ENCODE data around the gene VPS26B.
"Not testable (repeated sequence)": the region's sequence is repeated elsewhere in the genome, so short reads cannot be mapped to it uniquely, and the experiment has no call there.

VPS26B gene

DNA sequence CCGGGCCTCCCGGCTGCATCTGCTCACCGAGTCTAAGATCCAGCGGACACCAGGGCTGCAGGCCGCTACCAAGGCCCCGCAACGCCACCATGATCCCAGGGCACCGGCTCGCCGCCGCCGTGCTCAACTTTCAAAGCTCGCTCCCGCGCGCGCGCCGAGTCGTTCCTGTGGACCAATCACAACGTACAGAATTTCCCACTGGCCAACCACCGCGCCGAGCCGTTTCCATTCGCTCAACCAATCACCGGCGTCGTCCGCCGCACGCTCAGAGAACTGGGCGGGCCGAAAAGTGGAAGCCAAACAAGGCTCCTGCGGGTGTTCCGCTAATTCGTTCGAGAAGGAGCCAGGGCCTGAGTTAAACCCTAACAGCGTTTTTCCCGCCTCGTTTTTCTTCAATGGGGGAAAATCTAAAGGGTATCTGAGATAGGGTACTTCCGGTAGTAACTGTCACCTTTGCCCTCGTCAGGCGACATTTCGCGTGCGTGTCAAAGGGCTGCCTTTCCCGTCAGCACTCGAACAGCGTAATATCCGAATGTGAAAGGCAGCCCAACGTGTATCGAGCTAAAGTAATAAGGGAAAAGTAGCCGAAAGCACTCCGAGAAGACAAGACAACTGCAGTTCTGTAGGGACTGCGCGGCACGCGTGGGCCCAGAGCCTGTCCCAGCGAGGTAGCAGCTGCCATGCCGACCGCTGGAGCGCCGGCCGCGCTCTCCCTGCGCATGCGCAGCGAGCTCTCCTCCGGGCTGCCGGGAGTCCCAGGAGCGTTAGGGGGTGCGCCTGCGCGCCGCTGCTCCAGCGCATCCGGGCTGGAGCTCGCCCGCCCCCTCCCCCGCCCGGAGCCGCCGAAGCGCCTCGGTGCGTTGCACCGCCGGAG, at the start of gene VPS26B, which contains the start of gene NCAPD3:
Gene VPS26B (plus strand): TSS at position 836 of the 874 bp plus-strand sequence. CDS start 452 bp downstream, outside the sequence.
Gene NCAPD3 (minus strand): TSS at position 132 of the 874 bp plus-strand sequence. CDS start 41 bp downstream, at position 91.
- peak; percentile 91 to 92 for DNase-seq (ENCODE audit: low read depth in 1 of 2, low spot score in 1 of 2)

DNA sequence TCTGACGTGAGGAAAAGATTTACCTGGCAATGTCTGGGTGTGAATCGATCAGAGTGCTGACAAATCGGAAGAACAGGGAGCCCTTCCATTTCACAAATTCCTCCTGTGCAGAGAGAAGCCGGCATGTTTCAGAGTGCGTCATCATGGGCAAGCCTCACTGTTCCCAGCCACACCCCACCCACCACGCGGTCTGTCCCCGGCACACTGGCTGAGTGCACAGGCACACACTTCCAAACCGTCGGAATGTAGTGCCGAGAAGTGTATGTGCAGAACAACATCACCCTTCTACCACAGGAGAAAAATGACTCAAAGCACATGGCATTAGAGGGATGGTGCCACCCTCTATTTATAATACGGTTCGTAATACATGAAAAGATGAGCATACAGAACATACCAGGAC, 48.2 kb upstream of the VPS26B start:
- DNase-seq (ENCODE audit: low read depth in 1 of 2, low spot score in 1 of 2) = no peak

DNA sequence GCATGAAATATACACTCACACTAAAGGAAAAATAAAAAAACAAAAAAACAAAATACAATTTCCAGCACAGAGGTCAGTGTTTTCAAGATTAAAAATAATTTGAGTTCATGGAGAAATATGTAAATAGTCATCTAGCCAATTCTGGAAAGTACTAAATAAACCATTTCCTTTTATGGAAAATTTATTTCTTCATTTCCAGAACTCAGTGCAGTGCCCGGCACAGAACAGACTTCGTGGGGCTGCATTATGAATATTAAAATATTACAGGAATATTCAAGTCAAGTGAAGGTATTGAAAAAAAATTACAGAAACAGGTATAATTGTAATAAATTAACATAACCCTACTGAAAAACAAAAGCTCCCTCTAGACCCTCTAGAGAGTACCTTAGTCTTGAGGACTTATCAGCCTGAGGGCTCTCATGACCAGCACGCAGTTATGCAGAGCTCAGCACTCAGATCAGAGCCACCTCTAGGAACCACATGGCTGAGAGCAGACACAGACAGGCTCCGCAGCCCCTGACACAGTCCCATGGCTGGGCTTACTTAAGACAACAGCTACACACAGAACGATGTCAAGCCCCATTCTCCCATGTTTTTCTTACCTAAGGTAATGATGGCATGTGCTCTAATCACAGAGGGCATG, 46.3 kb upstream of the VPS26B start:
- DNase-seq (ENCODE audit: low read depth in 1 of 2, low spot score in 1 of 2) = no peak

DNA sequence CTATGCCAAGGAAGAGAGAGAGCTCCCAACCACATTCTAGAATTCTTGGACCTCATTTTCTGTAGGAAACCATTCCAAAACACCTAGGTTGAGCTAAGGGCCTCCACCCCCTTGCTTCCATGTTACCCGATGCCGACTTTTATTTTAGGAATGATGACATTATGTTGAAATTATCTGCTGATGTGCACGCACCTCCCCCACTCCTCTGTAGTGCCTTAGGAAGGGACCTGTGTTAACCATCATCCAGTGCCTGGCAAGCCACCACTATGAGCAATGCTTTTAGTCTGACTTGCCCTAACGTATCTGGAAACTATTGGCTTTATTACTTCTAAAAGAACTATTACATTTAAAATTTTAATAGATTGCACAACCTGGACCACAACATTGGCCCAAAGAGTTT, 42.8 kb upstream of the VPS26B start:
- DNase-seq (ENCODE audit: low read depth in 1 of 2, low spot score in 1 of 2) = no peak

DNA sequence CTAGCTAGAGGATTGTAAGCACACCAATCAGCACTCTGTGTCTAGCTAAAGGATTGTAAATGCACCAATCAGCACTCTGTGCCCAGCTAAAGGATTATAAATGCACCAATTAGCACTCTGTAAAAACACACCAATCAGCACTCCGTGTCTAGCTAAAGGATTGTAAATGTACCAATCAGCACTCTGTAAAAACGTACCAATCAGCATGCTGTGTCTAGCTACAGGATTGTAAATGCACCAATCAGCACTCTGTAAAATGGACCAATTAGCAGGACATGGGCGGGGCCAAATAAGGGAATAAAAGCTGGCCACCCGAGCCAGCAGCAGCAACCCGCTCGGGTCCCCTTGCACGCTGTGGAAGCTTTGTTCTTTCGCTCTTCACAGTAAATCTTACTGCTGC, 36.4 kb upstream of the VPS26B start:
- not testable (repeated sequence) for DNase-seq (ENCODE audit: low read depth in 1 of 2, low spot score in 1 of 2)

DNA sequence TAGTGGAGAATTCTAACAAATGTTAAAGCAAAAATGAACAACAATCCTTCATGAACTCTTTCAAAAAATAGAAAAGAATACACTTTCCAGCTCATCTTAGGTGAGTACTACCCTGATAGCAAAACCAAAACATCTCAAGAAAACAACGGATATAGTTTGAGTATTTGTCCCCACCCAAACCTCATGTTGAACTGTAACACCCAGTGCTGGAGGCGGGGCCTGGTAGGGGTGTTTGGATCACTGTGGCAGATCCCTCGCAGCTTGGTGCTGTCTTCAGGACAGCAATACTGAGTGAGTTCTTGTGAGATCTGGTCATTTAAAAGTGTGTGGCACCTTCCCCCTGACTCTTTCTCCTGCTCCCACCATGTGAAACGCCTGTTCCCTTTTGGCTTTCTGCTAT, 27.7 kb upstream of the VPS26B start:
- no peak for DNase-seq (ENCODE audit: low read depth in 1 of 2, low spot score in 1 of 2)

DNA sequence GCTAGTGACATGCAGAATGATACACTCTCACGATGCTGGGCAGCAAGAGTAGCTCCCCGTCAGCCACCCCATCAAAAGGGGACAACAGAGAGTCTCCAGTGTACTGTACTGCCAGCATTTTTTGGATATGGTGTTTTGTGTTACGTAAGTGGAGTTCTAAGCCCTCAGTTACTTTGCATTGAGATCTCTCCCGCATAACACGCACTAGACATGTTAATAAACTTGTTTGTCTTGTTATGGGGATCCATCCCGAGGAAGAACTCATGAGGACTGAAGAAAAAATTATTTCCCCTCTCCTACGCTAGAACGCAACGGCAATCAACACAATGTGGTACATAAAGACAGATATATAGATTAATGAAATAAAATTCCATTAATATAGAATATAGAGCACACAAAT, 24.9 kb upstream of the VPS26B start:
- no peak for DNase-seq (ENCODE audit: low read depth in 1 of 2, low spot score in 1 of 2)

DNA sequence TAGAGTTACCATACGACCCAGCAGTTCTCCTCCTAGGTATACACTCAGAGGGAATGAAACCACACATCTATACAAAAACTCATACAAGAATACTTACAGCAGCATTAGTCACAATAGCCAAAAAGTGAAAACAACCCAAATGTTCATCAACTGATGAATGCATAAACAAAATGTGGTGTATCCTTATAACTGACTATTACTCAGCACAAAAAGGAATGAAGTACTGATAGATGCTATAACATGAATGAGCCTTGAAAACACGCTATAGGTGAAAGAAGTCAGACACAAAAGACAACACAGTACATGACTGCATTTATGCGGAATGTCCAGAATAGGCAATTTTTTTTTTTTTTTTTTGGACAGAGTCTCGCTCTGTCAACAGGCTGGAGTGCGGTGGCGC, 23.8 kb upstream of the VPS26B start:
- DNase-seq (ENCODE audit: low read depth in 1 of 2, low spot score in 1 of 2) = no peak

DNA sequence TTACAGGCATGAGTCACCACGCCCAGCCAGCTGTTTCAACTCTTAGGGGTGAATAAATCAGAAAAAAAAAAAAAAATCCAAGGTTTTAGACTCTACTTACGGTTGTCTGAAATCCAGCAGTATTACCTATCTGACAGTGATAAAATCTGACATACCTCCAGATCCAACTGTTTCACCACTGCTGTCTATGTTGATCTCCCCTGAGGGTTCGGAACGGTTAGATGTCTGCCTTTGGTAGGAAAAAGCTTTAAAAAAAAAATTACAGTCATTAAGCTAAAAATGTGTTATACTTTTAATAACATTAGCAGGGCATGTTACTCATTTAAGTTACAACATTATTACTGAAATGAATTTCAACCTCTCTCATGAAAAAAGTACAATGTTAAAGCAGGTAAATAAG, 21.8 kb upstream of the VPS26B start:
- DNase-seq (ENCODE audit: low read depth in 1 of 2, low spot score in 1 of 2) = no peak

DNA sequence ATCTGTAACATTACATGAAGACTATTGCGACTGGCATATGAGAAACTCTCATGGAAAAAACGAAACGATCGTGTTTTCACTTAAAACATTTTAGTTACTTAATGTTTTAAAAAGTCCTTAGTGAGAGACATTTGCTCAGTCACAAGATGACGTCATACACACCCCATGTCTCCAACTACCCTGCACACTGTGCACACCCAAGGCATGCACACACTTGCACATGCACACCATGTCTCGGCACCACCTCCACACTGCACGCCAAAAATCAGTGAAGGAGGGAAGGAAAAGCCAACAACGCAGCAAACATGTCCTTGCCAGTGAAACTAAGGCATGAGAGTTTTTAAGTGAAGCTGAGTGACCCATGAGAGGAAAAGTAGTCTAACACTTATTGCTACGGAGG, 18.7 kb upstream of the VPS26B start:
- DNase-seq (ENCODE audit: low read depth in 1 of 2, low spot score in 1 of 2) = no peak

DNA sequence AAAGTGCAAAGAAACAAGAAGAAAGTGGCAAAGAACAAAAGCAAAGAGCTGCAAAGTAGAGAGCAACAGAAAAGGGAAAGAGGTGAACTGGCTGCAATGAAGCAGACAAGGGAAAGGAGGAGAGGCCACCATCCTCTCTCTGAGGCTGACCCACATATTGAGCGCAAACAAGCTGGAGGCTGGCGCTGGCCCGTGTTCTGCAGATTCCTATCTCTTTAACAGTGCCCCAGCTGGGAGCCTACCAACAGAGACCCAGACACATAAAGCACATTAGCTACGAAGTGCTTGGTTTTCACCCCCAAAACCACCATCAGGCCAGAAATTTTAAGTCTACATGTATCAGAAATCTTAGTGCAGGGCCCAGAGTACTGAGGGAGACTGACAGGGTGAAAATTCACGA, 18.3 kb upstream of the VPS26B start:
- DNase-seq (ENCODE audit: low read depth in 1 of 2, low spot score in 1 of 2) = no peak

DNA sequence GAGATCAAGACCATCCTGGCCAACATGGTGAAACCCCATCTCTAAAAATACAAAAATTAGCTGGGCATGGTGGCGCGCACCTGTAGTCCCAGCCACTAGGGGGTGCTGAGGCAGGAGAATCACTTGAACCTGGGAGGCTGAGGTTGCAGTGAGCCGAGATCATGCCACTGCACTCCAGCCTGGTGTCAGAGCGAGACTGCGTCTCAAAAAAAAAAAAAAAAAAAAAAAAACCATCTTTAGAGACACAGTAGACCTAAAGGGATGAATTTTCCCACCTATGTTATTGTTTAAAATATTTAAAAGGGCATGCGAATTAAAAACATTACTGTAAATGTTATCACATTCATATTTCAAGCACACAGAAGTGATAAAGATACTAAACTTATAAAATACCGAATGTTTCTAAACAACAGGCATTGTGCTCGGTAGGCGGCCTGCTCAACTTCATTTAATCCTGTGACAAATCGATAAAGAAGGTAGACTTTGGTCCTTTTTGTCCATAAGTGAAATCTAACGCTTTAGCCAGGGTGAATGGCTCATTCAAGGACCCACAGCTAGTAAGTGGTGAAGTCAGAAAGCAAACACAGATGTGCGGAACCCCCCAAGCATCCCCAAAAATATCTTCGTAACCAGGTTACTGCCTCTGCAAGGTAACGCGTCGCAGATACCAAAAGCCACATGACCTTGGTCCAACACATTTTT, 16.8 kb upstream of the VPS26B start:
- peak; percentile 31 to 38 for DNase-seq (ENCODE audit: low read depth in 1 of 2, low spot score in 1 of 2)

DNA sequence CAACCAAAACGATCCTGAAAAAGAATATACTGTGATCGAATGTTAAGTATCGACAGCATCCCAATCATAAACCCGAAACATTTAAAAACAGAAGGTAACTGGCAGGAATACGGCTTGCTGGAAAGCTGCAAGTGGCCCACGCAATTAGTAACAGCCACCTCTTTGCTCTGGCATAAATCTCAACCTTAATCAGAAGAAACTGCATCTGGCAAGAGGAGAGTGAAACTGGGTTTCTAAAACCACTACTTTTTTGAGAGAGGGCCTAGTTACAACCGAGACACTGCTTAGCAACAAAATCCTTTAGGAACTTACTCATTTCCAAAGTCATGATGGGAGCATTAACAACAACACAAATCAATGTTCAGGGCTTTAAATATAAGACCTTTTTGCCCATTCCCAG, 8.6 kb upstream of the VPS26B start:
- DNase-seq (ENCODE audit: low read depth in 1 of 2, low spot score in 1 of 2) = no peak

DNA sequence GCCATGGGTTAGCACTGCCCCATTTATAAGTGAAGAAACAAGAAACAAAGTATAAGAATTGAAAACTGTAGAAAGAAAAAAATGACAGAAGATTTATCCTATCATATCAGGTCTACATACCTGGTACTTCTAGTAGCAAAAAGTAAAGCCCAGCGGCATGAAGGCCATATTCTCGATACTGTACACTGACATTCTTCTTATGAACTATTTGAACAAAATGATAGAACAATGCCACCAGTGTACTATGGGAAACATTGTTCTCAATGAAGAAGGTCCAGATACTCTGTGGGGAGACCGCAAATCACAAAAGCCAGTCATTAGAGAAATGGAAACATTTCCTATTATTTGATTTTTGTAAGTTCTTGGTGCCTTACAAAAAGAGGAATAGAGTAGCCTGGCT, 7.7 kb upstream of the VPS26B start:
- DNase-seq (ENCODE audit: low read depth in 1 of 2, low spot score in 1 of 2) = no peak

DNA sequence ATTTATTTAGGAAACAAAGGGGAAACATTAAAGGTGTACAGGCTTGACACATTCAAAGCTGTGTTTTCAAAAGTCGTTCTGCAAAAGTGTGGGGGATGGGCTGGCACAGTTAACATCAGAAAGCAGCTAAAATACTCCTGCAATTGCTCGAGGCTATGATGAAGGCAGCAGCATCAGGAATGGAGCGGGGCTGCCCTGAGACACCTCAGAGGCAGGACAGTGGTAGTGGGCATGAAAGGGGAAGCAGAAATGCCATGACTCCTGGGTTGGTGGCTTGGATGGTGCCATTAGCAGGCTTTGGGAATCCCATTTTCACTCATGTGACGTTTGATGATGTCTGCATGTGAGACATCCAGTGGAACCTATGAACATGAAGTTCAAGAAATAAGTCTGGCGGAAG, 1.4 kb upstream of the VPS26B start:
- no peak for DNase-seq (ENCODE audit: low read depth in 1 of 2, low spot score in 1 of 2)

DNA sequence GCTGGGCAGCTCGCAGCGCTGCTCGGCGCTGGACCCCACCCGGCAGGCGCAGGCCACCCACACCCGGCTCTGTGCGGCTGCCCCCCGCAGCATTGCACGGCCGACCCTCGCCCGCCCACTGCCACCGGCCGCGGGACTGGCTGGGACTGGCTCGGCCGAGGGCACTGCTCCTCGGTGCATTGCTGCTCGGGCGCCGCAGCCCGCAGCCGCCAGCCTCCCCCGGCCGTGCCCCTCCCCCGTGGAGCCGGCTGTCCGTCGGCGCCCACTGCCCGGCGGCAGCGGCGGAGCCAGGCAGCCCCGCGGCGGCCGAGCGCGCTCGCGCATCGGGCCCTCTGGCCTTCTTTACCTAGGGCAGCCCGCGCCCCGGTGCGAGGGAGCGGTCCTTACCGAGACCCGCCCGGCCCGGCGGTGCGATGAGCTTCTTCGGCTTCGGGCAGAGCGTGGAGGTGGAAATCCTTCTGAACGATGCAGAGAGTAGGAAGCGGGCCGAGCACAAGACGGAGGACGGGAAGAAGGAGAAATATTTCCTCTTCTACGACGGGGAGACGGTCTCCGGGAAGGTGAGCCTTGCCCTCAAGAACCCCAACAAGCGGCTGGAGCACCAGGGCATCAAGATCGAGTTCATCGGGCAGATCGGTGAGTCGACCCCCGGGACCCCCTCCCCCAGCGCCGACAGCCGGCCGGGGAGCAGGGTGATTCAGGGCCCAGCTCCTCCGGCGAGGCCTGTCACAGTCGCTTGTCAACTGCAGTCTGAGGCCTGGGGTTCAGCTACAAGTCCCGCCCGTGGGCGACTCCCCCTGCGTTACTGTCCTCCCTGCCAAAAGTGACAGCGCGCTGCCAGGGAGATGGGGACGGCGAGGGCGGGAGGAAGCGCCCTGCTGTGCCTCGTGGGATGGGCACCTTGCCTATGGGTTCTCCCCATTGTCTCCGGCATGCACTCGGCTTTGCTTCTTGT, 516 bp downstream of the VPS26B start:
- peak; percentile 13 to 48 for DNase-seq (ENCODE audit: low read depth in 1 of 2, low spot score in 1 of 2)

DNA sequence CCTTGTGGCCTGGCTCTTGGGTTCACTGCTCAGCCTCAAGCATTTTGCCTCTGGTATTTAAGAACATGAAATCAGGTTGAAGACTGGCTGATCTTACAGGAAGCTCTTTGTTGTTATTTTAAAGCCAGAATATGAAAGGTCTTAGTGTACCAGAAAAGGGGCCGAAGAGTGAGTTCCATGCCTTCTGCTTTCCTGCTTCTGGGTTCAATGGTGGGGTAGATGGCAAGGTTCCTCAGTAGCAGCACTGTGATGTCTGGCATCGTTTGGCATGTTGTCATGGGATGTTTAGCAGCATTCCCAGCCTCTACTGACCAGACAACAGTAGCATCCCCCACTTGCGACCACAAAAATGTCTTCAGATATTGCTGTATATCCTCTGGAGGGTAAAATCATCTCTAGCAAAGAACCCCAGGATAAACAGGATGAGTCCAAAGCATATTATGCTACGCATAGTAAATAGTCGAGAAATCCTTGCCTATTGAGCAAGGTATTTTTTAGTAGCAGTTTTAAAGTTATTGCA, 2.4 kb downstream of the VPS26B start:
- DNase-seq (ENCODE audit: low read depth in 1 of 2, low spot score in 1 of 2) = no peak

DNA sequence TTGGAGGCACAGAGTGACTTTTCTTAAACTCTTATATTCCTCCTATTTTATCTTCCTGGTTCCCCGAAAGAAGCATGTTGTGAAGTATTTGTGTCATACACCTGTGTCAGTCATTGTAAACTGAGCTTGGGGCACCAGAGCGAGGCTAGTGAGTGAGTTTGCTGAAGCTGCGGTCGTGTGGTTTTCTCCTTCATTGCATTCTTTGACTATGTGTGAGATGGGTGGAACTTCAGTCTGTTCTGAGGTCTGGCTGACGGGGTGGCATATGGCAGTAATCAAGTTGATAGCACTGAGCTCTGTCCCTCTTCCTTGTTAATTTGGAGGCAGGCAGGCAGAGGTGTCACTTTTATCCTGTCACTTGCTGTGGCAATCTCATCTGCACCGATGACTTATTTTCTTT, 4.2 kb downstream of the VPS26B start:
- no peak for DNase-seq (ENCODE audit: low read depth in 1 of 2, low spot score in 1 of 2)

DNA sequence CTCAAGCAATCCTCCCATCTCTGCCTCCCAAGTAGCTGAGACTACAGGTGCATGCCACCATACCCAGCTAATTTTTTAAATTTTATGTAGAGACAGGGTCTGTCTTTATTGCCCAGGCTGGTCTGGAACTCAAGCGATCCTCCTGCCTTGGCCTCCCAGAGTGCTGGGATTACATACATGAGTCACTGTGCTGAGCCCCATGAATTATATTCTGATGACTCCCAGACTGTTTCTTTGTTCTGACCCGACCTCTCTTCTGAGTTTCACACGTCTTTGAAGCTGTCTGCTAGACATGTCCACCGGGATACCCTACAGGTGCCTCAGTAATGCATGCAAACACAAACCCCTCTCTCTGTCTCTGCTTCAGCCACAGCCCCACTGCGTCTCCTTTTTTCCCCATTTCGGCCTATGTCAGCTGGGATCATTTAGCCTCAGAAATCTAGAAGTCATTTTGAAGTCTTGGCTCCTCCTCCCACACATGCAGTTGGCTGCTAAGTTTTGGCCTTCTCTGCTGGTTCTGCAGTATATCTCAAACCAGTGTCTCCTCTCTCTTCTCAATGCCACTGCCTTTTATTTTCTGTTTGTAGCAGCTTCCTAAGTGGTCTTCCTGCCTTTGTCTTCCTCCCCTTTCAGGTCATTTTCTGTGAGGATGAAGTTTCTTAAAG, 4.8 kb downstream of the VPS26B start:
- no peak for DNase-seq (ENCODE audit: low read depth in 1 of 2, low spot score in 1 of 2)

DNA sequence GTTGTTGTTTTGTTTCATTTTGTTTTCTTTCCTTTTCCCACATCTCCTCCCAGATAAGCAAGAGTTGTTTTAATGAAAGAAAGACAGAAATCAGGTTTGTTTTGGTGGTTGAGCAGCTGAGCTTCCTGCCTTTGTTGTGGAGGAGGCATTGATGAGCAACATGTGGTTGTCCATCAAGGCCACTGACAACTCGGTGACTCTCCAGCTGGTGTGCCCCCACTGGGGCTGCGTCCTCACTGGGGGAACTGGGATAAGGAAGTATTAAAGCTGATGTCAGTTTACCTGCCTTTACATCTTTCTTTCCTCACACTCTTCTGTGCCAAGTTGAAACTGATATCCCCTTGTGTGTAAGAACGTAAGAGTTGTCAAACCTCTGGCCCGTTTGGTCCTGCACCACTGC, 5.9 kb downstream of the VPS26B start:
- no peak for DNase-seq (ENCODE audit: low read depth in 1 of 2, low spot score in 1 of 2)

Data from stimulated activated CD4-positive, alpha-beta T cell treated with anti-CD3 and anti-CD28 coated beads, Interleukin-15, amount 100 ng/mL, for 1 hour (primary cell).